Putamen (tissue), 1 donor: ENCODE data around the gene SFXN5.

Source experiments
- DNase-seq: peaks from one replicate; pipeline ENCODE4 v3.0.0-alpha.2; 2016; ENCODE audit warnings: low spot score

SFXN5 gene

GRCh38 chr2:72994282-72994990 lies 77.1 kb downstream of the SFXN5 start:
- no peak for DNase-seq

- no peak for DNase-seq
Observed at GRCh38 chr2:72993933-72994280, 77.6 kb downstream of the SFXN5 start.

- DNase-seq = no peak
Observed at GRCh38 chr2:72993147-72993932, 78.2 kb downstream of the SFXN5 start.

- DNase-seq = no peak
Observed at GRCh38 chr2:72992734-72993102, 78.8 kb downstream of the SFXN5 start.

- DNase-seq = no peak
Observed at GRCh38 chr2:72991980-72992733, 79.4 kb downstream of the SFXN5 start.

- no peak for DNase-seq
Observed at GRCh38 chr2:72991439-72991725, 80.1 kb downstream of the SFXN5 start.

GRCh38 chr2:72990695-72991438 lies 80.6 kb downstream of the SFXN5 start:
- no peak for DNase-seq

- DNase-seq = peak; percentile 27
Observed at GRCh38 chr2:72989770-72990556, 81.5 kb downstream of the SFXN5 start.

- DNase-seq = no peak
Observed at GRCh38 chr2:72988726-72989273, 82.7 kb downstream of the SFXN5 start.

GRCh38 chr2:72988041-72988440 lies 83.5 kb downstream of the SFXN5 start:
- no peak for DNase-seq

- DNase-seq = no peak
Observed at GRCh38 chr2:72985891-72986683, 85.4 kb downstream of the SFXN5 start.

GRCh38 chr2:72985136-72985535 lies 86.4 kb downstream of the SFXN5 start:
- no peak for DNase-seq

- no peak for DNase-seq
Observed at GRCh38 chr2:72984172-72984671, 87.3 kb downstream of the SFXN5 start.

- no peak for DNase-seq
Observed at GRCh38 chr2:72983500-72984161, 87.9 kb downstream of the SFXN5 start.

- DNase-seq = no peak
Observed at GRCh38 chr2:72982781-72983499, 88.6 kb downstream of the SFXN5 start.

- no peak for DNase-seq
Observed at GRCh38 chr2:72982219-72982618, 89.3 kb downstream of the SFXN5 start.

- no peak for DNase-seq
Observed at GRCh38 chr2:72981536-72981935, 90.0 kb downstream of the SFXN5 start.

- DNase-seq = no peak
Observed at GRCh38 chr2:72980535-72981217, 90.8 kb downstream of the SFXN5 start.
